ENCODE results near the gene STK10.

DNA sequence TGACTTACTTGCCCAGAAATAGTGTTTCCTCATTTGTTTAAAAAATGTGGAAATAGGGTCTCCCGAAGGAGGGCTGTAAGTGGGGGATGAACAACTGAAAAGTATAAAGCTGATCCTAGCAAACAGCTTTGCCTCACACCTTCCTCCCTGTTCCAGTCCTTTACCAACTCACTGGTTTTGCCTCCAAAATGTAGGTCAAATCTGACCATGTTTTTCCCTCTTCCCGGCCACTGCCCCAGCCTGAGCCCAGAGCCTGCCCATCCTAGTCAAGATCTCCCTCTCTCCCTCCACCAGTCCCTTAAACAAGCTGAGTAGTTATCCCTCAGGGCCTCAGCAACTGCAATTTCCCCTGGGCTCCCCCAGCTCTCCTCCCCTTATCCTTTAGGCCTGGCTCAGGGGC is 99.2 kb downstream of the STK10 start:
- TF ChIP-seq, protein P1, sequence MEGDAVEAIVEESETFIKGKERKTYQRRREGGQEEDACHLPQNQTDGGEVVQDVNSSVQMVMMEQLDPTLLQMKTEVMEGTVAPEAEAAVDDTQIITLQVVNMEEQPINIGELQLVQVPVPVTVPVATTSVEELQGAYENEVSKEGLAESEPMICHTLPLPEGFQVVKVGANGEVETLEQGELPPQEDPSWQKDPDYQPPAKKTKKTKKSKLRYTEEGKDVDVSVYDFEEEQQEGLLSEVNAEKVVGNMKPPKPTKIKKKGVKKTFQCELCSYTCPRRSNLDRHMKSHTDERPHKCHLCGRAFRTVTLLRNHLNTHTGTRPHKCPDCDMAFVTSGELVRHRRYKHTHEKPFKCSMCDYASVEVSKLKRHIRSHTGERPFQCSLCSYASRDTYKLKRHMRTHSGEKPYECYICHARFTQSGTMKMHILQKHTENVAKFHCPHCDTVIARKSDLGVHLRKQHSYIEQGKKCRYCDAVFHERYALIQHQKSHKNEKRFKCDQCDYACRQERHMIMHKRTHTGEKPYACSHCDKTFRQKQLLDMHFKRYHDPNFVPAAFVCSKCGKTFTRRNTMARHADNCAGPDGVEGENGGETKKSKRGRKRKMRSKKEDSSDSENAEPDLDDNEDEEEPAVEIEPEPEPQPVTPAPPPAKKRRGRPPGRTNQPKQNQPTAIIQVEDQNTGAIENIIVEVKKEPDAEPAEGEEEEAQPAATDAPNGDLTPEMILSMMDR (IDR thresholded peaks at IDR 0.05; ENCODE audit: low read depth, low read length), result no peak
- no peak for TF ChIP-seq EZH2phosphoT487 (IDR thresholded peaks at IDR 0.05; ENCODE audit: low read depth)

All from OCI-LY3 (cell line).